K562 (cell line): ENCODE data around the gene FAM118B. TPM values are rescaled to one million over a fixed set of nuclear protein-coding genes. Genes with fewer than 3 reads are reported as not detected.

Experiments
- ADNP ChIP-seq: fragments of 200-800 bp; sonication (Bioruptor generic); IDR thresholded peaks from 2 replicates; pipeline ENCODE4 v1.6.1; 2016; ENCODE audit warnings: missing genetic modification characterization, missing compliant biosample characterization
- BCLAF1 ChIP-seq, 2 experiments: fragments of 450-650 bp in 1 of 2; IDR thresholded peaks; 2 replicates each; pipeline ENCODE4 v1.6.1; 2011 to 2017; ENCODE audit warnings: low read depth in 2 of 2, antibody characterized with exemption in 1 of 2, borderline replicate concordance in 1 of 2, low read length in 1 of 2, mild to moderate bottlenecking in 1 of 2, mixed read lengths in 1 of 2; ENCODE audit not compliant: control insufficient read depth in 1 of 2
- CTBP1 ChIP-seq: fragments of 450-650 bp; IDR thresholded peaks from 2 replicates; pipeline ENCODE4 v1.6.1; 2016; ENCODE audit warnings: borderline replicate concordance
- E2F1 ChIP-seq: sonication (generic); formaldehyde crosslinking; IDR thresholded peaks from 2 replicates; pipeline ENCODE4 v1.8.1; 2023; ENCODE audit warnings: mild to moderate bottlenecking, missing genetic modification reagents, moderate library complexity
- ELF4 ChIP-seq: fragments of 450-650 bp; formaldehyde crosslinking; IDR thresholded peaks from 2 replicates; pipeline ENCODE4 v1.4.0; 2022; ENCODE audit warnings: missing genetic modification characterization
- ESRRA ChIP-seq: fragments of 450-650 bp; IDR thresholded peaks from 2 replicates; pipeline ENCODE4 v1.6.1; 2014; ENCODE audit warnings: low read depth, mild to moderate bottlenecking, moderate library complexity, borderline replicate concordance
- FOXP1 ChIP-seq: sonication (generic); formaldehyde crosslinking; IDR thresholded peaks from 2 replicates; pipeline ENCODE4 v1.8.0; 2022; ENCODE audit warnings: mild to moderate bottlenecking, missing genetic modification reagents
- GABPB1 ChIP-seq: sonication (generic); formaldehyde crosslinking; IDR thresholded peaks from 2 replicates; pipeline ENCODE4 v1.8.0; 2022; ENCODE audit warnings: mild to moderate bottlenecking, missing genetic modification reagents
- KDM2B ChIP-seq: fragments of 250-450 bp; sonication (Bioruptor Pico); IDR thresholded peaks from 2 replicates; pipeline ENCODE4 v1.8.0; 2021; ENCODE audit warnings: mild to moderate bottlenecking, moderate library complexity
- NR2C2 ChIP-seq, 2 experiments: fragments of 200-800 bp in 1 of 2; sonication (Bioruptor generic) in 1 of 2; sonication (generic) in 1 of 2; formaldehyde crosslinking in 1 of 2; IDR thresholded peaks; 2 replicates each; pipeline versions ENCODE4 v1.6.1 to v1.8.0; 2016 to 2022; ENCODE audit warnings: mild to moderate bottlenecking in 1 of 2, missing compliant biosample characterization in 1 of 2, missing genetic modification characterization in 1 of 2, missing genetic modification reagents in 1 of 2
- RB1 ChIP-seq: fragments of 450-650 bp; IDR thresholded peaks from 2 replicates; pipeline ENCODE4 v1.6.1; 2017; ENCODE audit warnings: low read depth, mild to moderate bottlenecking
- SMAD2 ChIP-seq: fragments of 150-350 bp; IDR thresholded peaks from 2 replicates; pipeline ENCODE4 v1.6.1; 2014; ENCODE audit warnings: low read depth, mild to moderate bottlenecking, low read length
- SMARCA4 ChIP-seq: fragments of 450-650 bp; IDR thresholded peaks from 2 replicates; pipeline ENCODE4 v1.6.1; 2016
- SMARCA5 ChIP-seq: fragments of 450-650 bp; IDR thresholded peaks from 2 replicates; pipeline ENCODE4 v1.6.1; 2016
- TARDBP ChIP-seq: fragments of 450-650 bp; IDR thresholded peaks from 2 replicates; pipeline ENCODE4 v1.6.1; 2016
- THRB ChIP-seq: fragments of 450-650 bp; formaldehyde crosslinking; conservative IDR thresholded peaks from 2 replicates; pipeline ENCODE4 v1.4.0; 2022; ENCODE audit warnings: mild to moderate bottlenecking, missing genetic modification characterization
- XRCC5 ChIP-seq: fragments of 200-400 bp; formaldehyde crosslinking; IDR thresholded peaks from 2 replicates; pipeline ENCODE4 v1.6.1; 2017; ENCODE audit warnings: low read depth, mild to moderate bottlenecking, low read length
- ZNF121 ChIP-seq: sonication (generic); formaldehyde crosslinking; conservative IDR thresholded peaks from 2 replicates; pipeline ENCODE4 v1.8.0; 2022; ENCODE audit warnings: missing genetic modification reagents
- ZNF41 ChIP-seq: fragments of 250-450 bp; sonication (Bioruptor Pico); conservative IDR thresholded peaks from 2 replicates; pipeline ENCODE4 v1.4.0; 2020; ENCODE audit warnings: mild to moderate bottlenecking
- ZNF445 ChIP-seq: fragments of 250-450 bp; sonication (Bioruptor Pico); IDR thresholded peaks from 2 replicates; pipeline ENCODE4 v1.4.0; 2020; ENCODE audit warnings: low read depth, mild to moderate bottlenecking, moderate library complexity
- ZNF584 ChIP-seq: fragments of 200-800 bp; sonication (Bioruptor generic); IDR thresholded peaks from 2 replicates; pipeline ENCODE4 v1.6.1; 2016; ENCODE audit warnings: low read depth, mild to moderate bottlenecking, missing genetic modification characterization, missing compliant biosample characterization
- polyA plus RNA-seq, 8 experiments: library from polyadenylated mRNA; depleted of rRNA in 4 of 8; stranded (reverse) in 5 of 8; unstranded in 3 of 8; fragments of >200 nt; fragmentation: Nextera tagmentation in 2 of 8; fragmentation: Illumina TruSeq in 1 of 8; extraction: Ambion mirVana in 2 of 8; extraction: Trizol in 1 of 8; gene quantifications; 2 replicates each; pipeline versions ENCODE4 v1.2.1 to v1.2.3, GENCODE V29; 2011 to 2014; ENCODE audit warnings: inconsistent platforms in 1 of 8, missing spikeins in 1 of 8
- total RNA-seq, 7 experiments: library from RNA; depleted of rRNA in 6 of 7; stranded (reverse); fragments of >200 nt in 6 of 7; fragmentation: Illumina TruSeq in 2 of 7; extraction: Trizol in 2 of 7; gene quantifications; 2 replicates each; pipeline versions ENCODE4 v1.2.1 to v1.2.3, GENCODE V29; 2011 to 2021; ENCODE audit warnings: low replicate concordance in 1 of 7
- TF ChIP-seq, protein P1 (sequence below): sonication (generic); formaldehyde crosslinking; IDR thresholded peaks from 2 replicates; pipeline ENCODE4 v1.5.0; 2020; ENCODE audit warnings: missing genetic modification reagents

The FAM118B gene
- total and polyA plus RNA-seq, 9 of the 15 experiments (the other 6 are each of a cell fraction or from before 2014, with no cell fraction given), result 12.0 to 49.0 (median 22.1) TPM

- TF ChIP-seq, protein P1, sequence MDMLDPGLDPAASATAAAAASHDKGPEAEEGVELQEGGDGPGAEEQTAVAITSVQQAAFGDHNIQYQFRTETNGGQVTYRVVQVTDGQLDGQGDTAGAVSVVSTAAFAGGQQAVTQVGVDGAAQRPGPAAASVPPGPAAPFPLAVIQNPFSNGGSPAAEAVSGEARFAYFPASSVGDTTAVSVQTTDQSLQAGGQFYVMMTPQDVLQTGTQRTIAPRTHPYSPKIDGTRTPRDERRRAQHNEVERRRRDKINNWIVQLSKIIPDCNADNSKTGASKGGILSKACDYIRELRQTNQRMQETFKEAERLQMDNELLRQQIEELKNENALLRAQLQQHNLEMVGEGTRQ (CRISPR knock-in tag), result no peak
- TF ChIP-seq XRCC5, result peak; percentile 28; the same call in 1 of the 2 replicates
- TF ChIP-seq ZNF584, result no peak
- peak; percentile 87 for TF ChIP-seq CTBP1
- no peak for TF ChIP-seq ESRRA
- TF ChIP-seq THRB (CRISPR knock-in tag), result no peak
- peak; percentile 76 for TF ChIP-seq E2F1 (CRISPR knock-in tag)
- no peak for TF ChIP-seq SMAD2
- TF ChIP-seq GABPB1, result peak; percentile 63
- no peak for TF ChIP-seq BCLAF1 (IDR thresholded peaks at IDR 0.05; ENCODE audit: borderline replicate concordance in 1 of 2, control insufficient read depth in 1 of 2, low read depth in 2 of 2, low read length in 1 of 2)
- TF ChIP-seq SMARCA5, result no peak
- no peak for TF ChIP-seq FOXP1
- TF ChIP-seq KDM2B (CRISPR knock-in tag), result no peak
- peak; percentile 81 for TF ChIP-seq RB1
- TF ChIP-seq TARDBP, result no peak
- TF ChIP-seq ELF4 (CRISPR knock-in tag), result no peak
- TF ChIP-seq ADNP, result no peak
- no peak; the same call in 1 of the 2 replicates for TF ChIP-seq SMARCA4
- TF ChIP-seq ZNF445 (CRISPR knock-in tag), result no peak
- TF ChIP-seq ZNF41 (CRISPR knock-in tag), result no peak; the same call in 1 of the 2 replicates
- TF ChIP-seq NR2C2 (CRISPR knock-in tag; IDR thresholded peaks at IDR 0.05), result peak; percentile 55; the same call in 1 of the 2 replicates
- peak; percentile 49; the same call in 1 of the 2 replicates for TF ChIP-seq NR2C2 (tag; IDR thresholded peaks at IDR 0.05)
- no peak for TF ChIP-seq ZNF121 (CRISPR knock-in tag)
Observed at GRCh38 chr11:126303623-126304456, 92.3 kb downstream of the FAM118B start, which contains the start of gene DCPS (continued).
